Bronchus fibroblast of lung (primary cell): ENCODE measurements around the gene RBPJ. TPM values are rescaled to one million over a fixed set of nuclear protein-coding genes. Genes with fewer than 3 reads are reported as not detected.

Experiments used
- total RNA-seq: library from RNA; depleted of rRNA; stranded (reverse); fragments of >200 nt; gene quantifications from 2 replicates; pipeline ENCODE4 v1.2.3, GENCODE V29; 2015

RBPJ gene
- 42.5 and 54.3 TPM in 2 replicates for total RNA-seq

DNA sequence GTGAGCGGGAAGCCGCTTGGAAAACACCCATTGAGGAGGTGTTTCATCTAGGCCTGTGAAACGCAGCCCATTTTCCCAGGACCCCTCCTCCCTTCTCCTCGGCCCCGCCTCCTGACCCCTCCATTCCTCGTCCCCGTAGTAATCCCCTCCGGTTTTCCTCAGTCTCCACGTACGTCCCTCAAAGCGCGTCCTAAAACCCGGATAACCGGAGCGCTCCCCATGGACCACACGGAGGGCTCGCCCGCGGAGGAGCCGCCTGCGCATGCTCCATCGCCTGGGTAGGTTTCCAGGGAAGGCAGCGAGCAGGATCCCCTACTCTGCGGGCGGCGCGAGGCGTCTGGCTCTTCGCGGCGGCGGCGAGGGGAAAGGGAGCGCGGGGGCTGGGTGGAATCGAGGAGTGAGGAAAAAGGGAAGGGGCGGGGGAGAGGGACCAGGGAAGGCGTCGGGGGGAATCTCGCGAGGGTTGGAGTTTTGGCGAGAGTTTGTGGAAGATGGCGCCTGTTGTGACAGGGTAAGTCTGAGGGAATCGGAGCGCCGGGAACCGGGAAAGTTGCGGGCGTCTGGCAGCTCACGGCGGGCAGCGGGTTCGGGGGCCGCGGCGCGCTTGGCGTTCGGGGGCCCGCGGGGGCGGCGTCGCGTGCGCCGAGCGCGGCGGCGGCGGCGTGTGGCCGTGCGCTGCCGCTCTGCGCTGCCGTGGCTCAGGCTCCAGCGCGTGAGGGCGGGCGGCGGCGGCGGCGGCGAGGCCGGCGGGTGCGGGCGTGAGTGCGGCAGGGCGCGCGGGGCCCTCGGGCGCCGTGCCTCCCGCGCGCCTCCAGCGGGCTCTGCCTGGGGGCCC, at the start of gene RBPJ:
RBPJ (plus strand) TSS at position 477 of the 835 bp plus-strand sequence; CDS start at position 492, 15 bp downstream.

Other genes starting within 250 kb of the RBPJ start
- gene CCKAR, start 169.5 kb downstream of the RBPJ start, total RNA-seq, result not detected in 2 replicates